Activated CD4-positive, alpha-beta T cell treated with anti-CD3 and anti-CD28 coated beads for 36 hours (primary cell): ENCODE results near the gene STAG2. TPM values are rescaled to one million over a fixed set of nuclear protein-coding genes. Genes with fewer than 3 reads are reported as not detected.
A peak's percentile ranks its signal among the peaks of the same experiment; 100 is the strongest.
"Not testable (repeated sequence)": the region's sequence is repeated elsewhere in the genome, so short reads cannot be mapped to it uniquely, and the experiment has no call there.

Source experiments
- ATAC-seq: fragments of 200-7000 bp; cut with Tn5 transposase; one replicate; pipeline ENCODE4 v1.10.0; 2021; ENCODE audit warnings: mild to moderate bottlenecking, moderate library complexity
- CTCF ChIA-PET: fragments of 350-600 bp; sonication (Branson Sonifier 250); formaldehyde crosslinking; loops from one replicate; lab custom pipeline; 2021; ENCODE audit warnings: antibody characterized with exemption; lab: Charles Lee
- POLR2A ChIA-PET: fragments of 350-600 bp; sonication (Branson Sonifier 250); formaldehyde crosslinking; loops from one replicate; lab custom pipeline; 2021; ENCODE audit warnings: antibody characterized with exemption, inconsistent platforms; lab: Charles Lee
- DNase-seq: peaks from one replicate; pipeline ENCODE4 v3.0.0-alpha.2; 2020
- H3K27ac Mint-ChIP-seq: one replicate; pipeline ENCODE4 v1.8.0; 2021; ENCODE audit warnings: mixed read lengths
- H3K27me3 Mint-ChIP-seq: one replicate; pipeline ENCODE4 v1.8.0; 2021; ENCODE audit warnings: mixed read lengths
- H3K36me3 Mint-ChIP-seq: one replicate; pipeline ENCODE4 v1.8.0; 2021; ENCODE audit warnings: low read depth, mixed read lengths
- H3K4me1 Mint-ChIP-seq: one replicate; pipeline ENCODE4 v1.8.0; 2021; ENCODE audit warnings: mixed read lengths
- H3K4me3 Mint-ChIP-seq: one replicate; pipeline ENCODE4 v1.8.0; 2021; ENCODE audit warnings: mild to moderate bottlenecking, moderate library complexity, mixed read lengths
- H3K9me3 Mint-ChIP-seq: one replicate; pipeline ENCODE4 v1.8.0; 2021; ENCODE audit warnings: low read depth, mixed read lengths
- intact Hi-C, 2 experiments: fragments of 100-400 bp; cut with DNase I in 1 of 2; cut with micrococcal nuclease in 1 of 2; formaldehyde crosslinking; loops; one replicate each; pipeline versions ENCODE4 v1.14.2 to v1.15.1; 2022 to 2024; cut with DNase I, micrococcal nuclease
- total RNA-seq, 2 experiments: library from RNA; stranded (reverse); gene quantifications; one replicate each; pipeline ENCODE4 v1.2.3, GENCODE V29; 2021

Gene STAG2
- 100 to 1,000 TPM in 1 of 2 experiments, 10 to 100 TPM in 1; 91.1 to 104 TPM for total RNA-seq

GRCh38 chrX:123961268-123962005 lies at the start of gene STAG2:
TSS of gene STAG2 (plus strand) at chrX:123961706. CDS start at chrX:124022628, 60,922 bp downstream.
- Mint-ChIP-seq H3K9me3 (no peaks in the 10 kb centered on the region), H3K36me3 (peaks cover 13% of the 10 kb centered on the region), H3K4me3 (peak within 1 kb of the TSS; percentile 93), H3K27ac (peak within 1 kb of the TSS; percentile 100), H3K4me1 (peaks cover 22% of the 10 kb centered on the region), H3K27me3 (no peaks in the 10 kb centered on the region)
- peak; percentile 78 for DNase-seq
- intact Hi-C loops, result loop anchor here (1.0 to 5.0 kb wide), 11 partner anchors 15 to 386 kb away; partner anchors contain the start of gene SH2D1A (in 2 of the 2)
- ChIA-PET CTCF (interaction anchor here (1.8 kb wide), 1 partner anchor 15 kb away, joined by 8 read pairs; no protein-coding TSS in a partner anchor), POLR2A (no interaction called here)
- ATAC-seq, result peak; percentile 37

GRCh38 chrX:123917069-123917468 lies 44.4 kb upstream of the STAG2 start:
- no peaks in the 10 kb centered on the region for H3K9me3 Mint-ChIP-seq
- H3K36me3 Mint-ChIP-seq, result no peaks in the 10 kb centered on the region
- POLR2A ChIA-PET, result no interaction called here
- DNase-seq (no peak), ATAC-seq (no peak)
- no peak overlapping the region for H3K27ac Mint-ChIP-seq
- H3K27me3 Mint-ChIP-seq, result no peaks in the 10 kb centered on the region
- CTCF ChIA-PET, result no interaction called here
- intact Hi-C loops, result no loop called here
- no peak overlapping the region for H3K4me3 Mint-ChIP-seq
- H3K4me1 Mint-ChIP-seq, result no peaks in the 10 kb centered on the region

GRCh38 chrX:123918106-123918721 lies 43.3 kb upstream of the STAG2 start:
- H3K4me1 Mint-ChIP-seq, result no peaks in the 10 kb centered on the region
- POLR2A ChIA-PET, result no interaction called here
- H3K4me3 Mint-ChIP-seq, result no peak overlapping the region
- no peaks in the 10 kb centered on the region for H3K9me3 Mint-ChIP-seq
- ATAC-seq (no peak), DNase-seq (no peak)
- CTCF ChIA-PET, result no interaction called here
- H3K27ac Mint-ChIP-seq, result no peak overlapping the region
- intact Hi-C loops, result no loop called here
- H3K36me3 Mint-ChIP-seq, result no peaks in the 10 kb centered on the region
- H3K27me3 Mint-ChIP-seq, result no peaks in the 10 kb centered on the region

GRCh38 chrX:123920105-123920785 lies 41.3 kb upstream of the STAG2 start:
- no peaks in the 10 kb centered on the region for H3K27me3 Mint-ChIP-seq
- peak; percentile 95 for ATAC-seq

GRCh38 chrX:123923211-123923610 lies 38.3 kb upstream of the STAG2 start:
- Mint-ChIP-seq H3K27ac (no peak overlapping the region), H3K27me3 (no peaks in the 10 kb centered on the region), H3K36me3 (no peaks in the 10 kb centered on the region), H3K4me3 (no peak overlapping the region), H3K4me1 (no peaks in the 10 kb centered on the region), H3K9me3 (no peaks in the 10 kb centered on the region)
- intact Hi-C loops, result loop anchor here in 1 of 2 experiments (5.0 kb wide), 1 partner anchor 1334 kb away; no protein-coding TSS in a partner anchor
- no peak for DNase-seq
- ChIA-PET CTCF (no interaction called here), POLR2A (interaction anchor here (0.6 kb wide), 1 partner anchor 70 kb away, joined by 5 read pairs; no protein-coding TSS in a partner anchor)
- no peak for ATAC-seq

More at GRCh38 chrX:123920105-123920785, 41.3 kb upstream of the STAG2 start:
- DNase-seq, result no peak
- Mint-ChIP-seq H3K9me3 (no peaks in the 10 kb centered on the region), H3K27ac (no peak overlapping the region), H3K4me1 (no peaks in the 10 kb centered on the region), H3K4me3 (no peak overlapping the region), H3K36me3 (no peaks in the 10 kb centered on the region)
- CTCF ChIA-PET, result interaction anchor here (0.6 to 1.0 kb wide), 2 partner anchors 87 to 321 kb away, joined by 4 read pairs; no protein-coding TSS in a partner anchor
- intact Hi-C loops, result loop anchor here in 1 of 2 experiments (5.0 kb wide), 1 partner anchor 1337 kb away; no protein-coding TSS in a partner anchor
- POLR2A ChIA-PET, result interaction anchor here (0.7 kb wide), 1 partner anchor 87 kb away, joined by 3 read pairs; no protein-coding TSS in a partner anchor

- Mint-ChIP-seq H3K4me3 (no peak overlapping the region), H3K4me1 (no peaks in the 10 kb centered on the region), H3K36me3 (no peaks in the 10 kb centered on the region), H3K27me3 (no peaks in the 10 kb centered on the region), H3K9me3 (no peaks in the 10 kb centered on the region), H3K27ac (no peak overlapping the region)
- POLR2A ChIA-PET, result interaction anchor here (0.6 kb wide), 1 partner anchor 69 kb away, joined by 3 read pairs; no protein-coding TSS in a partner anchor
- DNase-seq (no peak), ATAC-seq (no peak)
- intact Hi-C loops, result loop anchor here in 1 of 2 experiments (5.0 kb wide), 1 partner anchor 1333 kb away; no protein-coding TSS in a partner anchor
- CTCF ChIA-PET, result interaction anchor here (0.8 kb wide), 1 partner anchor 40 kb away, joined by 3 read pairs; no protein-coding TSS in a partner anchor
These were observed 37.3 kb upstream of the STAG2 start for GRCh38 chrX:123924186-123924585.

GRCh38 chrX:123927845-123928244 lies 33.7 kb upstream of the STAG2 start:
- Mint-ChIP-seq H3K27ac (no peak overlapping the region), H3K36me3 (no peaks in the 10 kb centered on the region), H3K9me3 (no peaks in the 10 kb centered on the region), H3K4me1 (no peaks in the 10 kb centered on the region), H3K27me3 (no peaks in the 10 kb centered on the region), H3K4me3 (no peak overlapping the region)
- ATAC-seq, result no peak
- POLR2A ChIA-PET, result no interaction called here
- CTCF ChIA-PET, result interaction anchor here (1.8 kb wide), 1 partner anchor 23 kb away, joined by 3 read pairs; no protein-coding TSS in a partner anchor
- intact Hi-C loops, result no loop called here
- DNase-seq, result no peak

GRCh38 chrX:123932055-123932454 lies 29.5 kb upstream of the STAG2 start:
- H3K9me3 Mint-ChIP-seq, POLR2A ChIA-PET, ATAC-seq, H3K4me3 Mint-ChIP-seq, H3K27ac Mint-ChIP-seq, intact Hi-C loops, H3K4me1 Mint-ChIP-seq, H3K36me3 Mint-ChIP-seq, CTCF ChIA-PET, H3K27me3 Mint-ChIP-seq, DNase-seq: not testable (repeated sequence)

- CTCF ChIA-PET, result no interaction called here
- Mint-ChIP-seq H3K4me1 (no peaks in the 10 kb centered on the region), H3K4me3 (no peak overlapping the region), H3K27me3 (no peaks in the 10 kb centered on the region), H3K36me3 (no peaks in the 10 kb centered on the region), H3K9me3 (no peaks in the 10 kb centered on the region), H3K27ac (no peak overlapping the region)
- no peak for ATAC-seq
- POLR2A ChIA-PET, result no interaction called here
- intact Hi-C loops, result no loop called here
- DNase-seq, result no peak
These were observed 18.4 kb upstream of the STAG2 start for GRCh38 chrX:123943074-123943473.

- no peaks in the 10 kb centered on the region for H3K9me3 Mint-ChIP-seq
- intact Hi-C loops, result no loop called here
- CTCF ChIA-PET, result no interaction called here
- ATAC-seq (no peak), DNase-seq (no peak)
- no peak overlapping the region for H3K4me3 Mint-ChIP-seq
- no peaks in the 10 kb centered on the region for H3K27me3 Mint-ChIP-seq
- H3K4me1 Mint-ChIP-seq, result no peaks in the 10 kb centered on the region
- H3K36me3 Mint-ChIP-seq, result no peaks in the 10 kb centered on the region
- H3K27ac Mint-ChIP-seq, result no peak overlapping the region
- POLR2A ChIA-PET, result no interaction called here
These were observed 18.0 kb upstream of the STAG2 start for GRCh38 chrX:123943488-123943887.

- DNase-seq (no peak), ATAC-seq (no peak)
- H3K4me3 Mint-ChIP-seq, result no peak overlapping the region
- H3K27me3 Mint-ChIP-seq, result no peaks in the 10 kb centered on the region
- H3K36me3 Mint-ChIP-seq, result no peaks in the 10 kb centered on the region
- intact Hi-C loops, result no loop called here
- ChIA-PET CTCF (no interaction called here), POLR2A (no interaction called here)
- no peaks in the 10 kb centered on the region for H3K4me1 Mint-ChIP-seq
- H3K27ac Mint-ChIP-seq, result no peak overlapping the region
- no peaks in the 10 kb centered on the region for H3K9me3 Mint-ChIP-seq
These were observed 11.7 kb upstream of the STAG2 start for GRCh38 chrX:123949846-123950245.
